Nephron progenitor cell (in vitro differentiated cells): ENCODE results near the gene NEK7.
A peak's percentile ranks its signal among the peaks of the same experiment; 100 is the strongest.

Source experiments
- DNase-seq: peaks from one replicate; pipeline ENCODE4 v3.0.0; 2021
- H3K27ac Mint-ChIP-seq: 2 replicates; pipeline ENCODE4 v1.8.0; 2021; ENCODE audit warnings: mild to moderate bottlenecking, moderate library complexity, mixed read lengths
- H3K27me3 Mint-ChIP-seq: 2 replicates; pipeline ENCODE4 v1.8.0; 2021; ENCODE audit warnings: mild to moderate bottlenecking, low read depth, mixed read lengths; ENCODE audit not compliant: poor library complexity
- H3K36me3 Mint-ChIP-seq: 2 replicates; pipeline ENCODE4 v1.8.0; 2021; ENCODE audit warnings: low read depth, mixed read lengths
- H3K4me1 Mint-ChIP-seq: 2 replicates; pipeline ENCODE4 v1.8.0; 2021; ENCODE audit warnings: mixed read lengths
- H3K4me3 Mint-ChIP-seq: 2 replicates; pipeline ENCODE4 v1.8.0; 2021; ENCODE audit warnings: mild to moderate bottlenecking, moderate library complexity, mixed read lengths
- H3K9me3 Mint-ChIP-seq: 2 replicates; pipeline ENCODE4 v1.8.0; 2021; ENCODE audit warnings: mild to moderate bottlenecking, moderate library complexity, mixed read lengths
- CTCF ChIP-seq: fragments of 200-600 bp; sonication (generic); IDR thresholded peaks from 2 replicates; pipeline ENCODE4 v1.5.0; 2021; ENCODE audit warnings: antibody characterized with exemption

Gene NEK7

DNA sequence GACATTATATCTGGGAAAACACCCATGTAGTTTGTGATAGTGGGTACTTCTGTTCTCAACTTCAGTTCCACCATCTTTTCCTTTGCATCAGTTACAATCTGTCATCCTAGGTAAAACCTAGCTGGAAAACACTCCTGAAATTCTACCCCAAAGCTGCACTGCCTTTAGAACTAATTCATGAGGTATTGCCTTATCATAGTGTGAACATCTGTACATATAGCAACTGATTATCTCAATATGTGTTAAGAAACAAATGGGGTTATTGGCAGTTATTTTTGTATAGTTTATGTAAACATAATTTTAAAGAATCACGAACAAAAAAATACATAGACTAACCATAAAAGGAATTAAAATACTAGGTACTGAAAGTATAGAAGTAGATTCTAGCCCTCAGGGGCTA, 6.4 kb upstream of the NEK7 start:
- DNase-seq: no peak
- Mint-ChIP-seq H3K9me3 (no peaks in the 10 kb centered on the region), H3K4me3 (no peak overlapping the region), H3K27me3 (no peaks in the 10 kb centered on the region), H3K4me1 (no peaks in the 10 kb centered on the region), H3K27ac (no peak overlapping the region), H3K36me3 (no peaks in the 10 kb centered on the region)
- no peak for TF ChIP-seq CTCF

DNA sequence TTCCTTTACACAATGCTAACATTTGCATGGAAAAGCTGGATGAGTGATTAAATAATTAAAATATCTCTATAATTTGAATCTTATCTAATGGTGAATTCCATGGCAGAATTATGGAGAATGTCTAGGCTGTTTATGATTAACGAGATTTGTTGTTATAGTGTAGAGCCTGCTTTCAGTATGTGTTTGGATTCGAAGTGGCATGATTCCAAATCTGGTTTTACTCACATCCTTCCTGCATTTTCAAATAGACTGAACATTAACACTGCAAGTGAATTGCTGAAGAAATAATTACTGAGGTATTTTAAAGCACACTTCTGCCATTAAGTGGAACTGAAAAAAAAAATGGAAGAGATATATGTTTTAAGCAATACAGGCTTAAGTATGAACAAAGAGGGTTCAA, 5.1 kb upstream of the NEK7 start:
- TF ChIP-seq CTCF: no peak
- H3K4me3 Mint-ChIP-seq: no peak overlapping the region
- H3K27ac Mint-ChIP-seq: no peak overlapping the region
- DNase-seq: no peak
- no peaks in the 10 kb centered on the region for H3K9me3 Mint-ChIP-seq
- peaks cover 4% of the 10 kb centered on the region for H3K4me1 Mint-ChIP-seq
- no peaks in the 10 kb centered on the region for H3K36me3 Mint-ChIP-seq
- no peaks in the 10 kb centered on the region for H3K27me3 Mint-ChIP-seq

GRCh38 chr1:198153103-198153502, 3.7 kb upstream of the NEK7 start:
- Mint-ChIP-seq H3K27ac (no peak overlapping the region), H3K27me3 (no peaks in the 10 kb centered on the region), H3K9me3 (no peaks in the 10 kb centered on the region), H3K36me3 (no peaks in the 10 kb centered on the region), H3K4me1 (peaks cover 12% of the 10 kb centered on the region), H3K4me3 (no peak overlapping the region)
- no peak for DNase-seq
- no peak for TF ChIP-seq CTCF

DNA sequence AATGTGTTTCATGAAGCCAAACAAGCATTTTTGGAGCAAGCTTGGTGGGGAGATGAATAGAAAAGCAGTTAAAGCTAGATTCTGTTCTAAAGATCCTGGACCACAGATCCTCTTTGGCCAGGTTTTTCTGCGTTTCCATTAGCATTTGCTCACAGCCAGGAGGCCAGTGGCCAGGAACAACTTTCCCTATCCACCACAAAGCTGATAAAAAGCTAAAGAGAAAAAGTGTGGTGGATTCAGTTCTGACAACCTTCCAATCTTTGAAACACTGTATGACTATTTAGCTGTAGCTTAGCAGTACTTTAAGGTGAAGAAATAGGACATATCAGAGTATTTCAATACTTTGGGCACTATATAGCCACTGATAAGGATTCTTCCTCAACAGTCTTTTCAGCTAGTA, 3.0 kb upstream of the NEK7 start:
- H3K27ac Mint-ChIP-seq: no peak overlapping the region

DNA sequence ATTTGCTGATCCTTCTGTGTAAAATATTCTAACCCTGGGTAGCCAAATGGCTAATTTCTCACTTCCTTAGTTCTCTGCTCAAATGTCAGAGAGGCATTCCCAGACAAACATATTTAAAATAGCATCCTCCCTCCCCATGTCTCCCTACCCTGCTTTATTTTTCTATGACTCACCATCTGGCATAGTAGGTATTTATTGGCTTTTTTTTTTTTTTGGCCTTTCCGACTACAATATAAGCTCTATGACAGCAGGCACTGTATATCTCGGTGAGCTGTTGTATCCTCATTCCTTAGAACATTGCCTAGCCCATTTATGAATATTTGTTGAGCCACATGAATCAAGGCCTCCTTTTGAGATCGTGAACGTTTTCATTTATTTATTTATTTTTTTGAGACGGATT, 1.5 kb upstream of the NEK7 start:
- H3K36me3 Mint-ChIP-seq: no peaks in the 10 kb centered on the region
- no peak overlapping the region for H3K4me3 Mint-ChIP-seq
- no peak for TF ChIP-seq CTCF
- no peaks in the 10 kb centered on the region for H3K9me3 Mint-ChIP-seq
- DNase-seq: no peak
- H3K27ac Mint-ChIP-seq: no peak overlapping the region
- H3K27me3 Mint-ChIP-seq: no peaks in the 10 kb centered on the region
- peaks cover 31% of the 10 kb centered on the region for H3K4me1 Mint-ChIP-seq

More for the DNA sequence above, 3.0 kb upstream of the NEK7 start:
- H3K27me3 Mint-ChIP-seq: no peaks in the 10 kb centered on the region
- no peak overlapping the region for H3K4me3 Mint-ChIP-seq
- no peak for DNase-seq
- TF ChIP-seq CTCF: no peak
- no peaks in the 10 kb centered on the region for H3K9me3 Mint-ChIP-seq
- no peaks in the 10 kb centered on the region for H3K36me3 Mint-ChIP-seq
- peaks cover 16% of the 10 kb centered on the region for H3K4me1 Mint-ChIP-seq

DNA sequence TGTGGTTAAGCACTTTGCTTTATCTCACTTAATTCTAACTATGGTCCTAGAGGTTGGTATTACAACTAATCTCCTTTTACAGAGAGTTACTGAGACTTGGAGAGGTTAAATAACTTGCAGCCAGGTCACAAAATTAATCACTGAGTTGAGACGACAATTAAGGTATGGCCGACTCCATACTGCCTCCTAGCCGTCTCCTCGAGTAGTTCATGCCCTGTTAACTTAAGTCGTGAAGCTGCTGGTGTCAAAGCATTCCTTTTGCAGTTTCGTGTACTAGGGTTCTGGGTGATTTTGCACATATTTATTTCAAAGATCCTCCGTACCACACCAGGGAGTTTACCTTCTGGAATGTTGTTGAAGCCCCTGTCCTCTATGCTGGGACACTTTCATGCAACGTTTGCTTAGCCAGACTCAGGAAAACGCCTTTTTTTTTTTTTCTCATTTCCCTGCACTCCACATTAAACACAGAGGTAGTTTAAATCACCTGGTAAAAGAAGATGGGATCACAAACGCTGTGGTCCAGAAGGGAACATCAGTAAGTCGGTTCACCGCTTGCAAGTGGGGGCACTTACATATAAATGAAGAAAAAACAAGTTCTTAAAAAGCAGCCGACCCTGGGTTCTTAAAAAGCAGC, 570 bp upstream of the NEK7 start:
- peaks cover 40% of the 10 kb centered on the region for H3K4me1 Mint-ChIP-seq
- peak overlapping the region; percentile 98 for H3K4me3 Mint-ChIP-seq
- peak; percentile 67 for DNase-seq
- H3K36me3 Mint-ChIP-seq: no peaks in the 10 kb centered on the region
- H3K9me3 Mint-ChIP-seq: no peaks in the 10 kb centered on the region
- TF ChIP-seq CTCF: peak; percentile 73
- peak overlapping the region; percentile 89 for H3K27ac Mint-ChIP-seq
- no peaks in the 10 kb centered on the region for H3K27me3 Mint-ChIP-seq
